Kidney glomerular epithelial cell (primary cell): ENCODE results near the gene PROKR1.

Experiments used
- DNase-seq: peaks from one replicate; lab custom pipeline; 2025; lab: John Stamatoyannopoulos, UW

The PROKR1 gene

DNA sequence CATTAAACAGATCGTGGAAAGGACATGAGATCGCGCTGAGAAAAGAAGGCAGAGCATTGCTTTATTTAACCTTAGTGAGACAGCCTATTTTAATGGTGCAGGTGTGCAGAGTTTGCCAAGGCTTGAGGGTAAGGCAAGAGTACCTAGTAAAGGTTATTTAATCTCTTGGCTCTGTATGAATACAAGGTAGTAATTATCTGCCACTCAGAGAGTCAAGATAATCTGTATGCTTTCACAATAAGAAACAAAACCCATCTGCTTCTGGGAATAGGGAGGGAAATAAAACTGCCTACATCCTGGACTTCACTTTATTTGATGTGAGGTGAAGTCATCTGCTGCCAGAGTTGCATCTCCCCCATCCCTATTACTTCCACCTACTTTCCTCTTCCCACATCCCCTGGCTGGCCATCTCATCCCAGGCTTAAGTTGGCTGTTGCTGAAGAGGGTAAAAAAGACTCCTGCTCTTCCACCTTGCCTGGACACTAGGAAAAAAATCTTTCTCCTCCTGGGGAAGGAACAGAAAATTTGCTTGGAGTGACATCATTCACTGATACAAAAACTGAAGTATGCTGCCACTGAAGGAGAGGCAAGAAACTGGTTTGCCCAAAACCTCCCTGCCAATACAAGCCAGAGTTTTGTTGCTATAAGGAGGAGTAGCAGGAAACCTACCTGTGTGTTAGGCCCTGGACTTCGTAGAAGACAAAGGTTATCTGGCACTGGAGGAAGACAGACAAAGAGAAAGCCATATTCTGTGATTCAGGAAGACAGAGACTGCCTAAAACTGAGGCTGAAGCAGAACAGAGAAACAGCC, 55.4 kb downstream of the PROKR1 start:
- DNase-seq = no peak

DNA sequence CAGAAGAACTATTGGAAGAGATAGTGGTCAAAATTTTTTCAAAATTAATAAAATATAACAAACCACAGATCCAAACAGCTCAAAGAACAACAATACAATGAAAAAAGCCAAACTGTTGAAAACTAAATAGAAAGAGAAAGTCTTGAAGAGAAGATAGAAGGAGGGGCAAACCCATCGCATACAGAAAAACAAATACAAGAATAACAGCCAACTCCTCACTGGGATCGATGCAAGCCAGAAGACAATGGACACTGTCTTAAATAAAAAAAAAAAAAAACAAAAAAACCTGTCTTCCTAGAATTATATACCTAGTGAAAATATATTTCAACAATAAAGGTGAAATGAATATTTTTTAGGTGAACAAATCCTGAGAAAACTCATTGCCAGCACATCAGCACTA, 57.2 kb downstream of the PROKR1 start:
- no peak for DNase-seq

DNA sequence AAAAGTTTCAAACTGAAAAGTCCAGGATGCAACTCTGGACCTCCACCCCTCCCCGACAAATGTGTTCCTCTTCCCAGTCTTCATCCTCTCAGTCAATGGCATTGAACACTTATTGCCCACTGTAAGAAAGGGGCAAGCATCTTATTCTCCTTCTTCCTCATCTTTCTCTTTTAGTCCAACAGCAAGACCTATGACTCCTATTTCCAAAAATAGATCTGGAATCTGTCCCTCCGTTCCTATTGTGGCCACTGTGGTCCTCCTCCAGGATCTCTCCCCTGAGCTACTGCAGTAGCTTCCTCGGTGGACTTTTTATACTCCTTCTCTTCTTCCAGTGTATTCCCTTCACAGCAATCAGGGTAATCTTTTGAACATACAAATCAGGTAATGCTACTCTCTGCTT, 63.3 kb downstream of the PROKR1 start:
- no peak for DNase-seq
